NCI-H82 treated with DMSO at 0.1 percent for 48 hours (cell line): ENCODE results near the gene DGKQ.
"Not testable (repeated sequence)": the region's sequence is repeated elsewhere in the genome, so short reads cannot be mapped to it uniquely, and the experiment has no call there.

Experiments
- DNase-seq: peaks from one replicate; lab custom pipeline; 2025; ENCODE audit not compliant: unreplicated experiment; lab: John Stamatoyannopoulos, UW

DGKQ gene

DNA sequence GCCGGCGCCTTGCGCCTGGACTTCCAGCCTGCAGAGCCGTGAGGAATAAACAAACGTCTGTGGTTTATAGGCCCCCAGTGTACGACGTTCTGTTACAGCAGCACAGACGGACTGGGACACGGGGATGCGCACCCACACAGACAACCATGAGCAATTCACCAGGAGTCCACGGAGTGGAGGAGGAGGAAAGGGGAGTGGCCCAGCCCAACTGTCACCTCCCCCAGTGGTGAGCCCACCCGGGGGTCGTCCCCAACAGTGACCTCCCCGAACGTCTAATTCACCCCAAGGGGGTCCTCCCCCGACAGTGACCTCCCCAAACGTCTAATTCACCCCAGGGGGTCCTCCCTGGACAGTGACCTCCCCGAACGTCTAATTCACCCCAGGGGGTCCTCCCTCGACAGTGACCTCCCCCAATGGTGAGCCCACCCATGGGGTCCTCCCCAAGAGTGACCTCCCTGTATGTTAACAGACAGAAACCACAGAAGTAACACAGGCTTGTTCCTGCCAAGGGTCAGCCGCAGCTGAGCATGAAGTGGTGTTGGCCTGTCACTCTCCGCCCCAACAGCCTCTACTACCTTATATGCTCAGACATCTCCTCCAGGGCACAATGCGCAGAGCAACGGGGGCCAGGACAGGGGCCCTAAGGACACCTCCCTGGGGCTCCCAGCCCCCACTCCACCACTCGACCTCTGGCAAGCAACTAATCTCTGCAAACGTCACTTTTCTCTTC, 47.4 kb downstream of the DGKQ start:
- no peak for DNase-seq

DNA sequence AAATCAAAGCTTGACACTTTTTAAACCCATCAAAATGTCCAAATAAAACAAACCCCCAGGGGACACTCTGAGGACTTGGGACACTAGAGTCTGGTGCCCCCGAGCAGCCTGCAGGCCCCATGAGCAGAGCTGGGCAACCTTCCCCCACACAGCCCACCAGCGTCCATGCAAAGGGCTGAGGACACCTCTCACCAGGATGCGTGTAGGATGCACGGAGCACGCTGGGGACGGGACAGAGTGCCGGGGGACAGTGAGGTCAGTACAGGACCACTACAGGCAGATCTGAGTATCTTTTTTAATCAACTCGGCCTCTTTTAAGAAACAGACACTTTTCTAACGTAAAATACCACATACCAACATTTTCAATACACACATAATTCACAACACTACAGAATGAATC, 48.2 kb downstream of the DGKQ start:
- DNase-seq: no peak

DNA sequence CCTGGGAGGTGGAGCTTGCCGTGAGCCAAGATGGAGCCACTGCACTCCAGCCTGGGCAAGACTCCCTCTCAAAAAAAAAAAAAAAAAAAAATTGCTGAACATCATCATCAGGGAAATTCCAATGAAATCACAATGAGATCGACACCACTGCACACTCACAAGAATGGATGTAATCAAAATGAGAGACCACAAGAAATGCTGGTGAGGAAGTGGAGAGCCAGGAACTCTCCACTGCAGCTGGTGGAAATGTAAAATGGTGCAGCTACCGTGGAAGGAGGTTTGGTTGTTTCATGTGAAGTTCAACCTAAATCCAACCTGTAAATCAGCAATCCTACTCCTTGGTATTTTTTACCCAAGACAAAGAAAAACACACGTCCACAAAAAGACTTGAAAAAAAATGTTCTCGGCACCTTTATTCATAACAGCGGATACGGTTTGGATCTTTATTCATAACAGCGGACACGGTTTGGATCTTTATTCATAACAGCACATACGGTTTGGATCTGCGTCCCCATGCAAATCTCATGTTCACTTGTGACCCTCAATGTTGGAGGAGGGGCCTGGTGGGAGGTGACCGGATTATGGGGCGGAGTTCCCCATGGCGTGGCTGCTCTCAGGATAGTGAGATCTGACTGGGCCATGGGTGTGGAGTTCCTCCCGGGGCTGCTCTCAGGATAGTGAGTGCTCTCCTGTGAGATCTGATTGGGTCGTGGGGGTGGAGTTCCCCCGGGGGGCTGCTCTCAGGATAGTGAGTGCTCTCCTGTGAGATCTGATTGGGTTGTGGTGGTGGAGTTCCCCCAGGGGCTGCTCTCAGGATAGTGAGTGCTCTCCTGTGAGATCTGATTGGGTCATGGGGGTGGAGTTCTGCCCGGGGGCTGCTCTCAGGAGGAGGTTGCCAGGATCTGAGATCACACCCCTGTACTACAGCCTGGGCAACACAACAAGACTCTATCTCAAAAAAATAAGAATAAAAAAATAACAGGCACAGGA, 49.0 kb downstream of the DGKQ start:
- DNase-seq: no peak

DNA sequence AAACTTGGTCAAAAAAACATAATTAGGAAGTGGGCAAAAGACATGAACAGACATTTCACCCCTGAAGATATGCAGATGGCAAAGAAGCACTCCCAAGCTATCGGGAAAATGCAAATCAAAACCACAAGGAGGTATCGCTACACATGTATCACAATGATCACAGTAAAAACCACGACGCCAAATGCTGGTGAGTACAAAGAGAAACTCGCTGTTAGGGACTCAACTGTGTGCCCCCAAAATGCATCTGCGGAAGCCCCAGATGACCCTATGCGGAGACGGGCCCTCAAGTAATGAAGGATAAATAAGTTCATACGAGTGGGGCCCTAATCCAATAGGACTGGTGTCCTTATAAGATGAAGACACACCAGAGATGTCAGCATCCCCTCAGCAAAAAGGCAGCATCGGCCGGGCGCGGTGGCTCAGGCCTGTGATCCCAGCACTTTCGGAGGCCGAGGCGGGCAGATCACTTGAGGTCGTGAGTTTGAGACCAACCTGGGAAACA, 51.5 kb downstream of the DGKQ start:
- no peak for DNase-seq

DNA sequence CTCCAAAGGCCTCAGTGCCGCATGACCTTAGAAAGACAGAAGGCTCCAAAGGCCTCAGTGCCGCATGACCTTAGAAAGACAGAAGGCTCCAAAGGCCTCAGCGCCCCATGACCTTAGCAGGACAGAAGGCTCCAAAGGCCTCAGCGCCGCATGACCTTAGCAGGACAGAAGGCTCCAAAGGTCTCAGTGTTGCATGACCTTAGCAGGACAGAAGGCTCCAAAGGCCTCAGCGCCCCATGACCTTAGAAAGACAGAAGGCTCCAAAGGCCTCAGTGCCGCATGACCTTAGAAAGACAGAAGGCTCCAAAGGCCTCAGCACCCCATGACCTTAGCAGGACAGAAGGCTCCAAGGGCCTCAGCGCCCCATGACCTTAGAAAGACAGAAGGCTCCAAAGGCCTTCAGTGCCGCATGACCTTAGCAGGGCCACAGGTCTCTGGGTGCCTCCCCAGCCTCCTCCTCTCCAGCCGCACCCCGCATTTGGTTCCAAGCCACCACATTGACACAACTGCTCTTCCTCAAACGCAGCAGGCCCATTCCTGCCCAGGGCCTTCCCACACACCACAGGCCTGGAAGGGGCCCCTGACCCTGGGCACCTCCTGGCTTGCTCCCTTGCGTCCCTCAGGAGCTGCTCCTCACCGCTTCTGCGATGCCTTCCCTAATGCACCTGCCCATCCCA, 54.2 kb downstream of the DGKQ start:
- not testable (repeated sequence) for DNase-seq

DNA sequence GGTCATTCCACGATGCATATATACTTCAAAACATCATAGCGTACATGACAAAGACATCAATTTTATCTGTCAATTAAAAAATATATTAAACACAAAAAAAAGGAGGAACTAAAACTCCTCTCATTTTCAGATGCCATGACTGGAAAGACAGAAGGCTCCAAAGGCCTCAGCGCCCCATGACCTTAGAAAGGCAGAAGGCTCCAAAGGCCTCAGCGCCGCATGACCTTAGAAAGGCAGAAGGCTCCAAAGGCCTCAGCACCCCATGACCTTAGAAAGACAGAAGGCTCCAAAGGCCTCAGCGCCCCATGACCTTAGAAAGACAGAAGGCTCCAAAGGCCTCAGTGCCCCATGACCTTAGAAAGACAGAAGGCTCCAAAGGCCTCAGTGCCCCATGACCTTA, 54.8 kb downstream of the DGKQ start:
- DNase-seq: not testable (repeated sequence)

DNA sequence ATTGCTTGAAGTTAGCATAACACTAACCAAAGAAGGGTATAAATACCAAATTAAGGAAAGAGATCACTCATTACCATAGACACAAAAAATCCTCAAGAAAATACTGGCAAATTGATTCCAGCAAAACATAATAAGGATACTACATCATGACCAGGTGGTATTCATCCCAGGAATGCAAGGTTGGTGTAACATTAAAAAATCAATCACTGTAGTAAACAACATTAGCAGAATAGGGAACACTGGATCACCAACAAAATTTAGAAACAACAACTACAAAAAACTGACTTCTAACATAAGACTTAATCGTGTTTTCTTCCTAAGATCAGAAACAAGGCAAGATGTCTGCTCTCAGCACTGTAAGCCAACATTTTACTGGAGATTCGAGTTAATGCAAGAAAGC, 55.4 kb downstream of the DGKQ start:
- DNase-seq: no peak

DNA sequence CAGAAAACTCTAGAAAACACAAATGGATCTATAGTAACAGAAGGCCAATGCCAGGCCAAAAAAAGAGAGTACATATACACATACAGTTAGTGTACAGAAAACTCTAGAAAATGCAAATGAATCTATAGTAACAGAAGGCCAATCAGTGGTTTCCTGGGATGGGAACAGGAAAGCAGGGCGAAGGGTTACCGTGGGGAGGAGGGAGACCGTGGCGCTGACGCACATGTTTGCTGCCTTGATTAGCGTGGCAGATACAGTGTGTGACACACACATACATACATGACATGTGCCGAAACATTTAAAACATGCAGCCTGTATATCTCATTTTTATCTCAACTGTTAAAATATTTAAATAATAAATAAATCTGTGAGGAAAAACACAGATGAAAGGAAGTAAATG, 55.9 kb downstream of the DGKQ start:
- DNase-seq: no peak

DNA sequence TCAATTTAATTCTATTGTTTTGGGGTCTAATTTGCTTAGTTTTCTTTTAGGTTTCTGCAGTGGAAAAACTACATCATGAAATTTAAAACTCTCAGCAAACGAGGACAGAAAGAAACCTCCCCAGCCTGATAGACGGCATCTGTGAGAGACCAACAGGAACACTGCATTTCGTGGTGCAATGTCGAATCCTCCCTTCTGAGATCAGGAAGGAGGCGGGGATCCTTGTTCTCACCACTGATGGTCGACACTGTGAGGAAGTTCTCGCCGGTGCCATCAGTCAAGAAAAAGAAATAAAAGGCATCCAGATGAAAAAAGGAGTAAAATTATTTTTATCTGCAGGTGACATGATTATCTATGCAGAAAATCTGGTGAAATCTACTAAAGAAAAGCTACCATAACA, 57.8 kb downstream of the DGKQ start:
- no peak for DNase-seq

DNA sequence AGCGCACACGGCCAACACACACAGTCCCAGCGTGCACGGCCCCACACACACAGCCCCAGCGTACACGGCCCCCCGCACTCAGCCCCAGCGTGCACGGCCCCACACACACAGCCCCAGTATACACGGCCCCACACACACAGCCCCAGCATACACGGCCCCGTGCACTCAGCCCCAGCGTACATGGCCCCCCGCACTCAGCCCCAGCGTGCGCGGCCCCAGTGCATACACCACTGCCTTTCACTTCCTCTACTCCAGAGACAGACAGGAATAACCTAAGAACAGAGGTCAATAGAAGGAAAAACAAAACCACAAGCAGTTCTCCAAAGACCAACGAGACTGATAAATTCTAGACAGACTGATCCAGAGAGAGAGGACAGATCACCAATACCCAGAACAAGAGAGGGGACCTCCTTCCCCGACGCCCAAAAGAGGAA, 58.3 kb downstream of the DGKQ start:
- no peak for DNase-seq

DNA sequence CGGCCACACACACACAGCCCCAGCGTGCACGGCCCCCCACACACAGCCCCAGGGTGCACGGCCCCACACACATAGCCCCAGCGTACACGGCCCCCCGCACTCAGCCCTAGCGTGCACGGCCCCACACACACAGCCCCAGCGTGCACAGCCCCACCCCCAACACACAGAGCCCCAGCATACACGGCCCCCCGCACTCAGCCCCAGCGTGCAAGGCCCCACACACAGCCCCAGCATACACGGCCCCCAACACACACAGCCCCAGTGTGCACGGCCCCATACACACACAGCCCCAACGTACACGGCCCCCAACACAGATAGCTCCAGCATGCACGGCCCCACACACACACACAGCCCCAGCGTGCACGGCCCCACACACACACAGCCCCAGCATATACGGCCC, 58.8 kb downstream of the DGKQ start:
- no peak for DNase-seq

DNA sequence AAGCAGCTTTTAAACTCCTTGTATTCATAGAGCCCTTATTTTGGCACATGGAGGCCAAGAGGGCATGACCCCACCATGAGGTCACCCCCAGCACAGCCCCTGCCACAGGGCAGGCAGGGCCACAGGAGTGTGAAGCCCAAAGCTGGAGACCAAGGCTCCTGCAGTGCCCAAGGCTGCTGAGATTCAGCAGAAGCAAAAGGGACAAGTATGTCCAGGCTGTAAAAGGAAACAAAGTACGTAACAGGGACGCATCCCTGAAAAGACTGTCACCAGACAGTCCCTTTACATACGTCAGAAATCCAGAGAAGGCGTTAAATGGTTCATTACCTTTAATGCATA, 60.1 kb downstream of the DGKQ start:
- no peak for DNase-seq

DNA sequence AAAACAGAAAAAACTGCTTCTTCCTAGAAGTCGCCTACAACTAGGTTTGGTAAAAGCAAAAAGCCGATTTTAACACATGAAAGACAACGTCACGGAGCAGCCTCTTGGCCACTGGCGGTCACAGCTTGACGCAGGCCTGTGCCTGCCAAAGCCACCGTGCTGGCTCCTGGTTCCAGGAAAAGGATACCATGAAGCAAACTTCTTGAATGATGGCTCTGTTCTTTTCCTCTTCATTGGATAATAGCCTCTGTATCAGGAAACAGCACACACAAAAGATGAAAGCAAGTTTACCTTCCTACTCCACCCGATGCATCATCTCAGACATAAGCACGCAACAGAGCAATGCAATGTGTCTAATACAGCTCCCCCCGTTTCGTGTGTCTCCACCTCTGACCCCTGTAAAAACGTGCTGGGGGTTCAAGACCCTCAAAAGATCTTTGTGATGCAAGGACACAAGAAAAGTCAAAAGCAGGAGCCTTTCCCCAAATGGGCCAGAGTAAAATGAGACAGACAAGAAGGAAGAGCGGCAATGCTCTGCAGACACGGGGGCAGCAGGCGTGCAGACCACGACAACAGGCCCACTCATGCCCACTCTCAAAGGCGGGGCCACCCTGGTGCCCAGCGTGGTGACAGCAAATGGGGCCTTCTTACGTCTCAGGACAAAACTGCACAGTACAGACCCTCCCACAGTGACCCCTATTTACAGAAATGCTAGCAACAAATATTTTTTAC, 60.7 kb downstream of the DGKQ start:
- DNase-seq: no peak

DNA sequence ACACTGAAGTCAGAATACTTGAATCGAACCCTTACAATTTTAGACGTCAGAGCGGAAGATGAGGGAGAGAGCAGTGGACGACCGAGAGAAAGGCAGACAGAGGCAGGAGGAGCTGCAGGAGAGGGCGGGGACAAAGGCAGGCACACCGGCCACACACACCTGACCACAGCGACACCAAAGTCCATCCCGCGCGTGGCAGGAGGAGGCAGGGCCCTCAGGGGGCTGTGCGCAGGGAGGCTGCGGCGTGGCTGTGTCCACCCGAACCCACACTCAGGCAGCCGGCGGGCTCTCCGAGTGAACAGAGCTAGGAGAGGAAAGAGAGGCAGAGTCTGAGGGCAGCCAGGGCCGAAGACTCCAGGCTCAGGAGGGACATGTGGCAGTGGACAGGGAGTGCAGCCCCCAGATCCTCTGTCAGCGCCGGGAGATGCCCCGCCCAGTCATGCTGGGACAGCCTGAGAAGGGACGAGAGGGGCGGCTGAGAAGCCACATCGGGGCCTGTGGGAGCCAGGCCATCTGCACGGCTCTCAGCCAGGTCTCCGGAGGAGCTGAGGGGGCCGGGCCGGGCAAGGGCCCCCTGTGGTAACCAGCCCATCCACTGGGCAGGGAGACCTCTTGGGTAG, 61.4 kb downstream of the DGKQ start:
- DNase-seq: no peak

DNA sequence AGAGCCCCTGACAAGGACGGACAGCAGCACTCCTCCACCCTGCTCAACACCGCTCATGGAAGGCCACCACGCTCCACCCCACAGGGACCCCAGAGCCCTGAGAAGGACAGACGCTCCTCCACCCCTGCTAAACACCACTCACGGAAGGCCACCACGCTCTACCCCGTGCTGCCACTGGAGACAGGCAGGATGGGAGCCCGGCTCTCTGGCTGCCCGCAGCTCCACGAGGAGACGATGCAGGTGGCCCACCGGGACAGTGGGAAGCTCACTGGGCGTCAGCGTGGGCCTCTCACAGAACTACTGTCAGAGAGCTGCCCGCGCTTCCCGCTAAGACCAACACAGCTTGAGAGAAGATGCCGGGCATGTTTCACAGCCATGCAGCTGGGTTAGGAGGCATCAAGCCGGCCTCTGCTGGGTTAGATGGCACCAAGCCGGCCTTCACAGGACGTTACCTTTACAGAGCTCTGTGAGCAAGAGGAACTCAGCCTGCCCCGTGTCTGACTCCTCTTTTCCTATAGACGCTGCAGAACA, 62.1 kb downstream of the DGKQ start:
- no peak for DNase-seq

DNA sequence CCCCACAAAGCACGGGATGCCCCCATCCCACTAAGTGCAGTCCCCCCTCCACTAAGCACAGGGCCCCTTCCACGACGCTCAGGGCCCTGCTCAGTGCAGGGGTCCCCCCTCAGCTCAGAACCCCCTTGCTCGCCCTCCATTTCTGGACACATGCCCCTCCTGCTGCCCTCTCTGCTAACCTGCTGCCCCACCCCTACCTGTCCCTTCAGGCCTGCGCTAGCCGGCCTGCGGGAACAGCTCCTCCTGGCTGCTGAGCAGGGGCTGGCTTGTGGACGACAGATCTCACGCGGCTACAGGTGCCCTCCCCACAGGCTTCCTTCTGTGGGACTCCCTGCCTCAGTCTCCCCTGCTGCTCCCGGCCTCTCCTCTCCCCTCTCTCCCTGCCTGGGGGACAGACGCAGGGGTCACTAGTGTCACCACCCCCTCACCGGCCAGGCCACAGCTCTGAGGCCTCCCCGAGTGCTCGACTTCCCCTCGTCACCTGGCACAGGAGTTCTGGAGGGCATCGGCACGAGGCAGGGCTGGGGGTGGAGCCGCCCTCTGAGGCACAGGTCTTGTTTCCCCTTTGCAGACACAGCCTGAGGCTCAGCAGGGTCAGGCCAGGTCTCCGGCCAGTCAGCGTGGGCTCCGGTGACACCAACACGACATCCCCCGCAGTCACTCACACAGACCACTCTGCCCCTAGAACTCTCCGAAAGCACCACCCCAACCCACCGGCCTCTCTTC, 62.8 kb downstream of the DGKQ start:
- DNase-seq: no peak

DNA sequence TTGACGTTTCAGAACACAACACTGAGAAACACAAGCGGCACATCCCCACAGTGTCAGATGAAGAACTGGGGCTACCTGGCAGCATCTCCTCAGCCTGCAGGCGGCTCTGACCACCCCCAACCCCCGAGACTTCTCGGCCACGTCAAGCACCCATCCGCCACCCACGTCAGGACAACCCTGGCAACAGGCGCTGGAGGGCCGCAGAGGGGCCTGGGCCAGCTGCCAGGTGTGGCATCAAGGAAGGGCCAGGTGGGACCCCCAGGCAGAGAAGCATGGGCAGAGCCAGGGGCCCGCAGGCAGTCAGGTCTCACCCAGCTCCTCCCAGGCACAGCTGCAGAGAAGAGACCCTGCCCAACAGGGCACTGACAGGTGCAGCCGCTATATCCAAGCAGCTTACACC, 63.5 kb downstream of the DGKQ start:
- DNase-seq: no peak

DNA sequence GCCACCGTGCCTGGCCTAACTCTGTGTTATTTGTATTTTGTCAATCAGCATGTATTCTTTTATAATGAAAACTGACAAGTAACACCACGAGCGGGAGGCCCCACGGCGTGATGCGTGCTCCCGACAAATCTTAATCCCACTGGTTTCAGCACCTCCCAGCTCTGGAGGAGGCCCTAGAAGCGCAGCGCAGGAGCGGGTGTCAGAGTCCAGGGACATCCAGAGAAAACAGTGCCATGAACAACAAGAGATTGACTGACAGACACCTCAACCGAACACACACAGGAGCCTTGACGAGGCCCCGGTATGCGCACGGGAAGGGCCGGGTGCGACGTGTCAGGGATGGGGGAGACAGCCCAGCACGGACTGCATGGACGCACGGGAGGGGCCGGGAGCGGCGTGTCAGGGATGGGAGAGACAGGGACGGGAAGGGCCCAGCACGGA, 64.2 kb downstream of the DGKQ start:
- no peak for DNase-seq
